Measurements from ENCODE around the gene CHCHD3.

Gene CHCHD3

DNA sequence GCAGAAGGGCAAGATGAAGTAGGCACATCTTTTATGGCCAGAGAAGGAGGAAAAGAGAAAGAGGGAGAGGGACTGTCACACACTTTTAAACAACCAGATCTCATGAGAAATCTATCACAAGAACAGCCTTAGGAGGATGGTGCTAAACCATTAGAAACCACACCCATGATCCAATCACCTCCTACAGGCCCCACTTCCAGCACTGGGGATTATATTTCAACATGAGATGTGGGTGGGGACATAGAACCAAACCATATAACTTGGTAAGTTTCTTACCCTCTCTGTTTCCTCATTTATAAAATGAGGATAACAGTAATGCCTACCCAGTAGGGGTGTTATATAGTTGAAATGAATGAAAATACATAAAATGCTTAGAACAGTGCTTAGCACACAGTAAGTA lies 66.0 kb downstream of the CHCHD3 start:
- no peaks in the 10 kb centered on the region for H3K9me3 ChIP-seq (ENCODE audit: control insufficient read depth, insufficient read depth, low read length)
- DNase-seq (ENCODE audit: low read depth, low spot score), result no peak
- H3K36me3 ChIP-seq (ENCODE audit: control insufficient read depth, insufficient read depth, low read length), result no peaks in the 10 kb centered on the region
- H3K27me3 ChIP-seq (ENCODE audit: control insufficient read depth, insufficient read depth, low read length), result peaks cover under 1% of the 10 kb centered on the region; the same call in 1 of the 2 replicates
- H3K4me3 ChIP-seq (ENCODE audit: low read length), result no peak overlapping the region
- H3K27ac ChIP-seq (ENCODE audit: low read length), result no peak overlapping the region
- H3K4me1 ChIP-seq (ENCODE audit: control insufficient read depth, insufficient read depth, low read length), result peaks cover 2% of the 10 kb centered on the region

- Histone ChIP-seq H3K27me3 (ENCODE audit: control insufficient read depth, insufficient read depth, low read length) (peaks cover 1% of the 10 kb centered on the region; the same call in 1 of the 2 replicates), H3K27ac (ENCODE audit: low read length) (no peak overlapping the region), H3K4me1 (ENCODE audit: control insufficient read depth, insufficient read depth, low read length) (peaks cover 2% of the 10 kb centered on the region), H3K9me3 (ENCODE audit: control insufficient read depth, insufficient read depth, low read length) (no peaks in the 10 kb centered on the region), H3K36me3 (ENCODE audit: control insufficient read depth, insufficient read depth, low read length) (no peaks in the 10 kb centered on the region), H3K4me3 (ENCODE audit: low read length) (no peak overlapping the region)
- WGBS (ENCODE audit: insufficient coverage, insufficient read length), result no CpG with 5 or more reads among the region's 5 CpGs
- no peak for DNase-seq (ENCODE audit: low read depth, low spot score)
These were observed 70.1 kb downstream of the CHCHD3 start for GRCh38 chr7:133011746-133012145.

- H3K27me3 ChIP-seq (ENCODE audit: control insufficient read depth, insufficient read depth, low read length), result peaks cover 1% of the 10 kb centered on the region; the same call in 1 of the 2 replicates
- no CpG with 5 or more reads among the region's 7 CpGs for WGBS (ENCODE audit: insufficient coverage, insufficient read length)
- H3K4me3 ChIP-seq (ENCODE audit: low read length), result no peak overlapping the region
- no peaks in the 10 kb centered on the region for H3K9me3 ChIP-seq (ENCODE audit: control insufficient read depth, insufficient read depth, low read length)
- no peak for DNase-seq (ENCODE audit: low read depth, low spot score)
- H3K4me1 ChIP-seq (ENCODE audit: control insufficient read depth, insufficient read depth, low read length), result no peaks in the 10 kb centered on the region
- H3K36me3 ChIP-seq (ENCODE audit: control insufficient read depth, insufficient read depth, low read length), result no peaks in the 10 kb centered on the region
- no peak overlapping the region for H3K27ac ChIP-seq (ENCODE audit: low read length)
These were observed 72.3 kb downstream of the CHCHD3 start for GRCh38 chr7:133009426-133010252.

DNA sequence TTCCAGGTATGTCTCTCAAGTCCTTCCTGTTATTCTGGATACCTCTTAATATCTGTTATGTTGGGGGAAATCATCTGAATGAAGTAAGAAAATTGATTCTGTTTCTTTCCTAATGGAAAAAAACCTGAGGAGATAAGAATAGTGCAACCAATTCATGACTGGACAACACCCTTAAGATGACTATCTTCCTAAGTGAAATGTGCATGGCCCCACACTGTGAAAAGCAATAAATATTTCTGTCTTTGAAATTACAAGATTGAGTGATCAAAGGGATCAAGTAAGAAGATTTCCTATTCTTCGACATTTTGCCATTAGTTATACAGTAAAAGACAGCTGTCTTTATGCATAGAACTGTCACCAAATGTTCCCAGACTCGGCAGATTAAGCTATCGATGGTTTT lies 73.9 kb downstream of the CHCHD3 start:
- no peak overlapping the region for H3K4me3 ChIP-seq (ENCODE audit: low read length)
- no CpG with 5 or more reads among the region's 3 CpGs for WGBS (ENCODE audit: insufficient coverage, insufficient read length)
- H3K4me1 ChIP-seq (ENCODE audit: control insufficient read depth, insufficient read depth, low read length), result no peaks in the 10 kb centered on the region
- no peaks in the 10 kb centered on the region for H3K9me3 ChIP-seq (ENCODE audit: control insufficient read depth, insufficient read depth, low read length)
- no peak for DNase-seq (ENCODE audit: low read depth, low spot score)
- H3K27me3 ChIP-seq (ENCODE audit: control insufficient read depth, insufficient read depth, low read length), result peaks cover 1% of the 10 kb centered on the region; the same call in 1 of the 2 replicates
- no peak overlapping the region for H3K27ac ChIP-seq (ENCODE audit: low read length)
- H3K36me3 ChIP-seq (ENCODE audit: control insufficient read depth, insufficient read depth, low read length), result no peaks in the 10 kb centered on the region

GRCh38 chr7:133003052-133003910 lies 78.6 kb downstream of the CHCHD3 start:
- no peak overlapping the region for H3K27ac ChIP-seq (ENCODE audit: low read length)
- H3K27me3 ChIP-seq (ENCODE audit: control insufficient read depth, insufficient read depth, low read length), result no peaks in the 10 kb centered on the region
- no peaks in the 10 kb centered on the region for H3K9me3 ChIP-seq (ENCODE audit: control insufficient read depth, insufficient read depth, low read length)
- no CpG with 5 or more reads among the region's 4 CpGs for WGBS (ENCODE audit: insufficient coverage, insufficient read length)
- no peaks in the 10 kb centered on the region for H3K36me3 ChIP-seq (ENCODE audit: control insufficient read depth, insufficient read depth, low read length)
- H3K4me1 ChIP-seq (ENCODE audit: control insufficient read depth, insufficient read depth, low read length), result no peaks in the 10 kb centered on the region
- no peak for DNase-seq (ENCODE audit: low read depth, low spot score)
- H3K4me3 ChIP-seq (ENCODE audit: low read length), result no peak overlapping the region

- H3K27ac ChIP-seq (ENCODE audit: low read length), result no peak overlapping the region
- no peaks in the 10 kb centered on the region for H3K9me3 ChIP-seq (ENCODE audit: control insufficient read depth, insufficient read depth, low read length)
- H3K4me3 ChIP-seq (ENCODE audit: low read length), result no peak overlapping the region
- H3K36me3 ChIP-seq (ENCODE audit: control insufficient read depth, insufficient read depth, low read length), result no peaks in the 10 kb centered on the region; the same call in 1 of the 2 replicates
- no peaks in the 10 kb centered on the region for H3K4me1 ChIP-seq (ENCODE audit: control insufficient read depth, insufficient read depth, low read length)
- DNase-seq (ENCODE audit: low read depth, low spot score), result no peak
- no peaks in the 10 kb centered on the region for H3K27me3 ChIP-seq (ENCODE audit: control insufficient read depth, insufficient read depth, low read length)
- WGBS (ENCODE audit: insufficient coverage, insufficient read length), result no CpG with 5 or more reads among the region's 5 CpGs
These were observed 80.2 kb downstream of the CHCHD3 start for GRCh38 chr7:133001727-133002126.

DNA sequence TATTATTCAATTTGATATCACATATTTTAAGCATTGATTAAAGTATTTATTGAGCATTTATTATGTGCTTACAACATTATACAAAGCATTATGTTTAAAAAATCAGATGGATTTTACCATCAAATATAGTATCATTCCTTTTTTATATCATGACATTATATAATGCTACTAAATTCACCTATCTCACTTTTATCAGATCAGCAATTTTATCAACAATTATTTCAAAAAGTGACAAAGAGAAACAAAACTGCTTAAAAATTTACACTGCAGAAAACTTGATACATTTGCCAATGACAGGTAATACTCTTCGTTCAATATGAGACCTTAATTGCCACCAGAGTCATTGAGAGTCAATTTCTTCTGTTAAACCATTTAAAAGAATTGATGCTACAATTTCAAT lies 82.0 kb downstream of the CHCHD3 start:
- no peaks in the 10 kb centered on the region; the same call in 1 of the 2 replicates for H3K9me3 ChIP-seq (ENCODE audit: control insufficient read depth, insufficient read depth, low read length)
- no CpG with 5 or more reads among the region's 1 CpG for WGBS (ENCODE audit: insufficient coverage, insufficient read length)
- no peak for DNase-seq (ENCODE audit: low read depth, low spot score)
- H3K4me3 ChIP-seq (ENCODE audit: low read length), result no peak overlapping the region
- no peaks in the 10 kb centered on the region for H3K4me1 ChIP-seq (ENCODE audit: control insufficient read depth, insufficient read depth, low read length)
- no peaks in the 10 kb centered on the region; the same call in 1 of the 2 replicates for H3K36me3 ChIP-seq (ENCODE audit: control insufficient read depth, insufficient read depth, low read length)
- H3K27ac ChIP-seq (ENCODE audit: low read length), result no peak overlapping the region
- no peaks in the 10 kb centered on the region for H3K27me3 ChIP-seq (ENCODE audit: control insufficient read depth, insufficient read depth, low read length)

DNA sequence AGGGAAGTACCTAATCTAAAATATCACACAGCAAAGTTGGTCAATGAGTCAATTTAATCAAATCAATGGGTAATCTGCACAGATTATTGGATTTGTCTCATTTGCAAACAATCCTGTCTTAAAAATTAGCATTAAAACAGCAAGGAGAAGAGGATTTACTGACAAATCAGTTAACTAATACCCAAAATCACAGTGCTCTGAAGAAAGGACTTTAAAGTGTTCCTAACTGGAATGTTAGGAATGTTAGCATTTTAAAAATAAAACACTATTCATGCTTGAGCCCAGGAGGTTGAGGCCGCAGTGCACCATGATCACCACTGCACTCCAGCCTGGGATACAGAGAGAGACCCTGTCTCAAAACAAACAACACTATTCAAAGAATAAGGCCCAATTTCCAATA lies 83.1 kb downstream of the CHCHD3 start:
- DNase-seq (ENCODE audit: low read depth, low spot score), result no peak
- Histone ChIP-seq H3K27me3 (ENCODE audit: control insufficient read depth, insufficient read depth, low read length) (no peaks in the 10 kb centered on the region), H3K36me3 (ENCODE audit: control insufficient read depth, insufficient read depth, low read length) (no peaks in the 10 kb centered on the region; the same call in 1 of the 2 replicates), H3K27ac (ENCODE audit: low read length) (no peak overlapping the region), H3K9me3 (ENCODE audit: control insufficient read depth, insufficient read depth, low read length) (no peaks in the 10 kb centered on the region; the same call in 1 of the 2 replicates), H3K4me3 (ENCODE audit: low read length) (no peak overlapping the region), H3K4me1 (ENCODE audit: control insufficient read depth, insufficient read depth, low read length) (no peaks in the 10 kb centered on the region)
- WGBS (ENCODE audit: insufficient coverage, insufficient read length), result no CpG with 5 or more reads among the region's 1 CpG

- peaks cover 3% of the 10 kb centered on the region; the same call in 1 of the 2 replicates for H3K4me1 ChIP-seq (ENCODE audit: control insufficient read depth, insufficient read depth, low read length)
- no CpG with 5 or more reads among the region's 1 CpG for WGBS (ENCODE audit: insufficient coverage, insufficient read length)
- no peak overlapping the region for H3K4me3 ChIP-seq (ENCODE audit: low read length)
- no peaks in the 10 kb centered on the region for H3K27me3 ChIP-seq (ENCODE audit: control insufficient read depth, insufficient read depth, low read length)
- H3K9me3 ChIP-seq (ENCODE audit: control insufficient read depth, insufficient read depth, low read length), result no peaks in the 10 kb centered on the region; the same call in 1 of the 2 replicates
- no peaks in the 10 kb centered on the region; the same call in 1 of the 2 replicates for H3K36me3 ChIP-seq (ENCODE audit: control insufficient read depth, insufficient read depth, low read length)
- DNase-seq (ENCODE audit: low read depth, low spot score), result no peak
- no peak overlapping the region for H3K27ac ChIP-seq (ENCODE audit: low read length)
These were observed 84.4 kb downstream of the CHCHD3 start for GRCh38 chr7:132997505-132997904.

DNA sequence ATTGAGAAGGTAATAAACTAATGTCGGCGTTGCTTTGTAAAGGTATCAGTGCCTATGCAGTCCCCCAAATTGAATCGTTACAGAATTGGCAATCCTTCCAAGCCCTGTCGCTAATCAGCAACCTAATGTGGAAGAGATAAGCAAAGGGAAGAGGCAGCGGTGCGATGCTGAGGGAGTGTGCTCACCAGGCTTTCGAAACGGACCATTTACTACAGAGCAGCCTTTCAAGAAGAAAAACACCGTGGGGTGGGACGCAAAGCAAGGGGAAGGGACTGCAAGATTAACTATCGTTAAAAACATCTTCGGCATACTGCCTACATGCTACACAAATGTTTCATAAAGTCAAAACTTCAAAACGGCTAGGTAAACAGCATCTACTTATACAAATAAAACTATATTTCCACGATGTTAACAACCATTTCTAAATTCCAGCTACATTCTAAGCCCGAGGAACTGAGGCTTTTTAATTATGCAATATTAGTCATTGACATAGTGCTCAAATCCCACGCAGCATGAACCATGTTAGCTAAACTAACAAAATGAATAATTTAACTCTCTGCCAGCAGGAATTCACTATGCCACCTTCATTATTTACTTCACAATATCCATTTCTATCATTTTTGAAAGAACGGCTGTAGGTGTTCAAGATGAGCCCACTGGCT lies 85.2 kb downstream of the CHCHD3 start:
- Histone ChIP-seq H3K27me3 (ENCODE audit: control insufficient read depth, insufficient read depth, low read length) (no peaks in the 10 kb centered on the region), H3K4me1 (ENCODE audit: control insufficient read depth, insufficient read depth, low read length) (peaks cover 3% of the 10 kb centered on the region; the same call in 1 of the 2 replicates), H3K27ac (ENCODE audit: low read length) (no peak overlapping the region), H3K4me3 (ENCODE audit: low read length) (no peak overlapping the region), H3K36me3 (ENCODE audit: control insufficient read depth, insufficient read depth, low read length) (no peaks in the 10 kb centered on the region; the same call in 1 of the 2 replicates), H3K9me3 (ENCODE audit: control insufficient read depth, insufficient read depth, low read length) (no peaks in the 10 kb centered on the region; the same call in 1 of the 2 replicates)
- no peak for DNase-seq (ENCODE audit: low read depth, low spot score)
- 100% methylated on average over 2 of the region's 17 CpGs for WGBS (ENCODE audit: insufficient coverage, insufficient read length)

Measured in iPS DF 6.9 (cell line).